CD14-positive monocyte (primary cell): Measurements from ENCODE around the gene GAMT. TPM values are rescaled to one million over a fixed set of nuclear protein-coding genes. Genes with fewer than 3 reads are reported as not detected.

Experiments
- DNase-seq, 3 donors: peaks; one replicate each; pipeline ENCODE4 v3.0.0-alpha.2; 2011 to 2022
- H2AFZ ChIP-seq: 2 replicates; pipeline ENCODE4 v1.6.0; 2012; ENCODE audit warnings: mild to moderate bottlenecking, low read depth, low read length, inconsistent platforms; ENCODE audit not compliant: insufficient read depth, poor library complexity, severe bottlenecking
- H3K27ac ChIP-seq, 2 donors: 1 replicate in 1 of 2; 2 replicates in 1 of 2; pipeline ENCODE4 v1.5.1; 2012 to 2013; ENCODE audit warnings: low read length in 2 of 2, control low read depth in 1 of 2, inconsistent platforms in 1 of 2, low read depth in 1 of 2, mild to moderate bottlenecking in 1 of 2
- H3K27me3 ChIP-seq, 2 donors: one replicate each; pipeline versions ENCODE4 v1.6.0 to v1.6.1; 2011 to 2013; ENCODE audit warnings: low read length in 2 of 2; ENCODE audit not compliant: control insufficient read depth in 2 of 2, insufficient read depth in 2 of 2
- H3K36me3 ChIP-seq, 2 donors: replicated peaks in 1 of 2; 1 replicate in 1 of 2; 2 replicates in 1 of 2; pipeline versions ENCODE4 v1.5.1 to v1.6.1; 2012 to 2013; ENCODE audit warnings: low read length in 2 of 2, control low read depth in 1 of 2, inconsistent platforms in 1 of 2, mild to moderate bottlenecking in 1 of 2; ENCODE audit not compliant: insufficient read depth in 2 of 2, control insufficient read depth in 1 of 2
- H3K4me1 ChIP-seq, 2 donors: 1 replicate in 1 of 2; 2 replicates in 1 of 2; pipeline versions ENCODE4 v1.5.1 to v1.6.1; 2012 to 2013; ENCODE audit warnings: low read length in 2 of 2, control low read depth in 1 of 2, inconsistent platforms in 1 of 2, mild to moderate bottlenecking in 1 of 2, moderate library complexity in 1 of 2; ENCODE audit not compliant: insufficient read depth in 2 of 2, control insufficient read depth in 1 of 2
- H3K4me2 ChIP-seq: replicated peaks from 2 replicates; pipeline ENCODE3; 2012; ENCODE audit warnings: low read length, moderate library complexity, mild to moderate bottlenecking; ENCODE audit not compliant: poor library complexity, severe bottlenecking; ENCODE audit errors: extremely low read depth
- H3K4me3 ChIP-seq, 3 experiments: fragments of 200-600 bp in 1 of 3; sonication (generic) in 1 of 3; replicated peaks in 1 of 3; 1 replicate in 2 of 3; 2 replicates in 1 of 3; pipeline ENCODE4 v1.5.1; 2011 to 2013; ENCODE audit warnings: low read length in 3 of 3, mild to moderate bottlenecking in 3 of 3, control low read depth in 2 of 3, low read depth in 2 of 3, inconsistent platforms in 1 of 3, moderate library complexity in 1 of 3
- H3K79me2 ChIP-seq: 2 replicates; pipeline ENCODE4 v1.6.0; 2012; ENCODE audit warnings: mild to moderate bottlenecking, control low read depth, inconsistent platforms, low read length, moderate library complexity; ENCODE audit not compliant: insufficient read depth
- H3K9ac ChIP-seq: 2 replicates; pipeline ENCODE4 v1.6.0; 2017; ENCODE audit warnings: low read length, mild to moderate bottlenecking; ENCODE audit not compliant: insufficient read depth, poor library complexity, severe bottlenecking
- H3K9me3 ChIP-seq, 2 donors: replicated peaks in 1 of 2; 1 replicate in 1 of 2; 2 replicates in 1 of 2; pipeline versions ENCODE4 v1.5.1 to v1.6.1; 2012 to 2013; ENCODE audit warnings: low read length in 2 of 2, control low read depth in 1 of 2; ENCODE audit not compliant: control insufficient read depth in 1 of 2, insufficient read depth in 1 of 2
- H4K20me1 ChIP-seq: 2 replicates; pipeline ENCODE4 v1.6.0; 2012; ENCODE audit warnings: mild to moderate bottlenecking, low read length, control low read depth, moderate library complexity; ENCODE audit not compliant: insufficient read depth
- H3K27ac Mint-ChIP-seq, 7 donors: one replicate each; pipeline ENCODE4 v1.8.0; 2020; ENCODE audit warnings: mild to moderate bottlenecking in 7 of 7, mixed read lengths in 7 of 7, moderate library complexity in 6 of 7, inconsistent platforms in 2 of 7
- H3K27me3 Mint-ChIP-seq, 3 donors: one replicate each; pipeline ENCODE4 v1.8.0; 2021 to 2022; ENCODE audit warnings: low read depth in 3 of 3, mild to moderate bottlenecking in 3 of 3, mixed read lengths in 3 of 3, moderate library complexity in 3 of 3, inconsistent platforms in 1 of 3
- H3K36me3 Mint-ChIP-seq, 2 donors: one replicate each; pipeline ENCODE4 v1.8.0; 2020; ENCODE audit warnings: mixed read lengths in 2 of 2, inconsistent platforms in 1 of 2, mild to moderate bottlenecking in 1 of 2
- H3K4me1 Mint-ChIP-seq: one replicate; pipeline ENCODE4 v1.8.0; 2020; ENCODE audit warnings: mild to moderate bottlenecking, mixed read lengths
- H3K4me3 Mint-ChIP-seq, 2 donors: one replicate each; pipeline ENCODE4 v1.8.0; 2020; ENCODE audit warnings: mild to moderate bottlenecking in 2 of 2, mixed read lengths in 2 of 2, moderate library complexity in 1 of 2
- H3K9me3 Mint-ChIP-seq, 7 donors: one replicate each; pipeline ENCODE4 v1.8.0; 2020 to 2022; ENCODE audit warnings: mixed read lengths in 7 of 7, mild to moderate bottlenecking in 6 of 7, moderate library complexity in 6 of 7, inconsistent platforms in 2 of 7
- CTCF ChIP-seq: fragments of 200-600 bp; IDR thresholded peaks from one replicate; pipeline ENCODE4 v1.8.0; 2022; ENCODE audit warnings: antibody characterized with exemption, mild to moderate bottlenecking
- WGBS: methylation state at CpG from one replicate; pipeline ENCODE4 v1.1.5; 2013; ENCODE audit warnings: missing lambda C conversion rate; ENCODE audit not compliant: insufficient coverage; 5-methylcytosine and 5-hydroxymethylcytosine counted together
- intact Hi-C, 2 donors: fragments of 100-400 bp; cut with micrococcal nuclease; formaldehyde crosslinking; loops; one replicate each; pipeline versions ENCODE4 v1.15.0 to v1.15.1; 2023
- polyA plus RNA-seq, 3 donors: library from polyadenylated mRNA; depleted of rRNA in 1 of 3; unstranded in 2 of 3; stranded (reverse) in 1 of 3; fragments of 300-500 nt in 2 of 3; fragments of >200 nt in 1 of 3; fragmentation: Illumina TruSeq in 2 of 3; gene quantifications; 1 replicate in 2 of 3; 2 replicates in 1 of 3; pipeline ENCODE4 v1.2.3, GENCODE V29; 2012 to 2021

GAMT gene
- polyA plus RNA-seq, 3 donors: 0.95 to 1.3 (median 0.96) TPM

GRCh38 chr19:1424192-1424955 is 23.0 kb upstream of the GAMT start:
- Histone ChIP-seq H4K20me1 (peaks cover 95% of the 10 kb centered on the region), H3K27me3 (no peaks in the 10 kb centered on the region), H3K27ac (no peak overlapping the region), H3K9me3 (no peaks in the 10 kb centered on the region), H3K79me2 (peaks cover 43% of the 10 kb centered on the region), H3K4me3 (no peak overlapping the region), H3K4me1 (no peaks in the 10 kb centered on the region), H3K36me3 (peaks cover 91 to 97% of the 10 kb centered on the region in 2 donors), H3K4me2 (no peak overlapping the region), H2AFZ (no peak overlapping the region), H3K9ac (no peak overlapping the region)
- Mint-ChIP-seq H3K4me3 (no peak overlapping the region), H3K27ac (peak overlapping the region in 1 of 7 donors; percentile 73), H3K9me3 (no peaks in the 10 kb centered on the region), H3K27me3 (no peaks in the 10 kb centered on the region), H3K4me1 (no peaks in the 10 kb centered on the region), H3K36me3 (peaks cover 58 to 85% of the 10 kb centered on the region in 2 donors)
- intact Hi-C loops: no loop called here
- 97% methylated on average over 22 of the region's 42 CpGs for WGBS
- no peak for TF ChIP-seq CTCF
- no peak for DNase-seq

- Histone ChIP-seq H3K27ac (no peak overlapping the region), H3K36me3 (peaks cover 91 to 97% of the 10 kb centered on the region in 2 donors), H3K9me3 (no peaks in the 10 kb centered on the region), H2AFZ (no peak overlapping the region), H3K4me3 (no peak overlapping the region), H4K20me1 (peaks cover 95% of the 10 kb centered on the region), H3K27me3 (no peaks in the 10 kb centered on the region), H3K79me2 (peaks cover 51% of the 10 kb centered on the region), H3K4me2 (no peak overlapping the region), H3K4me1 (no peaks in the 10 kb centered on the region), H3K9ac (no peak overlapping the region)
- no peaks in the 10 kb centered on the region for H3K4me1 Mint-ChIP-seq
- H3K9me3 Mint-ChIP-seq: no peaks in the 10 kb centered on the region
- DNase-seq: no peak
- TF ChIP-seq CTCF: no peak
- peak overlapping the region in 1 of 7 donors; percentile 73 for H3K27ac Mint-ChIP-seq
- H3K4me3 Mint-ChIP-seq: no peak overlapping the region
- peaks cover 65 to 91% of the 10 kb centered on the region in 2 donors for H3K36me3 Mint-ChIP-seq
- no peaks in the 10 kb centered on the region for H3K27me3 Mint-ChIP-seq
- intact Hi-C loops: no loop called here
- 96% methylated on average over 33 of the region's 40 CpGs for WGBS
Observed at GRCh38 chr19:1423436-1424191, 22.3 kb upstream of the GAMT start.
